ENCODE measurements around the gene BRD3.
"Not testable (repeated sequence)": the region's sequence is repeated elsewhere in the genome, so short reads cannot be mapped to it uniquely, and the experiment has no call there.

Gene BRD3

GRCh38 chr9:133993635-133994253 lies 74.1 kb downstream of the BRD3 start:
- DNase-seq (ENCODE audit: low spot score): no peak

GRCh38 chr9:133992780-133993634 lies 74.8 kb downstream of the BRD3 start:
- DNase-seq (ENCODE audit: low spot score): peak; percentile 61

- DNase-seq (ENCODE audit: low spot score): peak; percentile 12
Observed at GRCh38 chr9:133991964-133992779, 75.7 kb downstream of the BRD3 start, which contains the start of gene VAV2. Gene VAV2 (minus strand): TSS chr9:133992324. CDS start chr9:133992278, 46 bp downstream.

GRCh38 chr9:133991214-133991921 lies 76.5 kb downstream of the BRD3 start:
- no peak for DNase-seq (ENCODE audit: low spot score)

GRCh38 chr9:133990366-133991213 lies 77.2 kb downstream of the BRD3 start:
- no peak for DNase-seq (ENCODE audit: low spot score)

GRCh38 chr9:133989625-133990365 lies 78.0 kb downstream of the BRD3 start:
- DNase-seq (ENCODE audit: low spot score): no peak

GRCh38 chr9:133988771-133989170 lies 79.1 kb downstream of the BRD3 start:
- DNase-seq (ENCODE audit: low spot score): not testable (repeated sequence)

- no peak for DNase-seq (ENCODE audit: low spot score)
Observed at GRCh38 chr9:133987946-133988665, 79.7 kb downstream of the BRD3 start.

GRCh38 chr9:133987446-133987788 lies 80.4 kb downstream of the BRD3 start:
- DNase-seq (ENCODE audit: low spot score): no peak

- DNase-seq (ENCODE audit: low spot score): no peak
Observed at GRCh38 chr9:133986774-133987445, 80.9 kb downstream of the BRD3 start.

- no peak for DNase-seq (ENCODE audit: low spot score)
Observed at GRCh38 chr9:133986061-133986460, 81.8 kb downstream of the BRD3 start.

- DNase-seq (ENCODE audit: low spot score): no peak
Observed at GRCh38 chr9:133982971-133983720, 84.7 kb downstream of the BRD3 start.

- no peak for DNase-seq (ENCODE audit: low spot score)
Observed at GRCh38 chr9:133981958-133982681, 85.7 kb downstream of the BRD3 start.

- DNase-seq (ENCODE audit: low spot score): no peak
Observed at GRCh38 chr9:133981589-133981957, 86.3 kb downstream of the BRD3 start.

- no peak for DNase-seq (ENCODE audit: low spot score)
Observed at GRCh38 chr9:133980864-133981588, 86.8 kb downstream of the BRD3 start.
